ENCODE results near the gene MMP24OS. TPM values are rescaled to one million over a fixed set of nuclear protein-coding genes. Genes with fewer than 3 reads are reported as not detected.

MMP24OS gene
- total RNA-seq, 1 experiment from 2014 or later: 59.6 TPM

GRCh38 chr20:35263532-35264341 is 14.2 kb downstream of the MMP24OS start:
- no TSS peak for BruUV-seq (replicated peaks)
- Histone ChIP-seq H3K27me3 (ENCODE audit: insufficient read depth, low read length) (no peaks in the 10 kb centered on the region), H3K9me3 (ENCODE audit: control insufficient read depth in 1 of 2, insufficient read depth in 1 of 2, low read depth in 1 of 2, low read length in 2 of 2) (no peaks in the 10 kb centered on the region), H2AFZ (ENCODE audit: low read depth, low read length, poor library complexity, severe bottlenecking) (no peak overlapping the region), H3K4me3 (replicated peaks in 1 of 2; ENCODE audit: low read depth in 1 of 2, low read length in 2 of 2) (peak overlapping the region in 1 of 2 experiments; percentile 31; a peak in 2 of 4 replicates), H3K9me2 (ENCODE audit: insufficient read depth) (no peaks in the 10 kb centered on the region), H4K20me1 (ENCODE audit: insufficient read depth) (no peaks in the 10 kb centered on the region), H3K79me2 (ENCODE audit: insufficient read depth, low read length) (no peaks in the 10 kb centered on the region), H3K4me2 (ENCODE audit: low read length) (peak overlapping the region; percentile 74), H3K36me3 (ENCODE audit: control insufficient read depth in 1 of 2, insufficient read depth in 2 of 2, low read length in 2 of 2) (no peaks in the 10 kb centered on the region), H3K27ac (ENCODE audit: low read depth, low read length) (peak overlapping the region; percentile 74), H3K9ac (ENCODE audit: low read length) (peak overlapping the region; percentile 25), H3K4me1 (ENCODE audit: control insufficient read depth in 1 of 2, insufficient read depth in 2 of 2, low read length in 2 of 2) (peaks cover 23% of the 10 kb centered on the region in 2 experiments)
- ATAC-seq: peak; percentile 54
- intact Hi-C loops (cut with micrococcal nuclease): loop anchor here (1.0 to 10.0 kb wide), 2 partner anchors 118 to 389 kb away; partner anchors contain the start of genes ACSS2 and GGT7
- ChIA-PET CTCF (interaction anchor here (0.6 to 2.6 kb wide), 6 partner anchors 9 to 756 kb away, joined by 3 to 16 read pairs (median 3); partner anchors contain the start of gene EDEM2), RAD21 (ENCODE audit: low non-redundant PET in 1 of 2, low total read pairs in 2 of 2, uncharacterized antibody in 2 of 2, unreplicated experiment in 2 of 2) (interaction anchor here in 1 of 2 experiments (0.6 kb wide), 1 partner anchor 90 kb away, joined by 5 read pairs; no protein-coding TSS in a partner anchor), POLR2A (interaction anchor here (0.6 to 1.0 kb wide), 2 partner anchors 14 to 122 kb away, joined by 4 to 5 read pairs; partner anchors contain the start of gene MMP24OS)
- TF ChIP-seq ELF1 (IDR thresholded peaks at IDR 0.05; ENCODE audit: borderline replicate concordance, low read depth): no peak
- TF ChIP-seq FOSL1 (IDR thresholded peaks at IDR 0.05; ENCODE audit: low read depth): no peak
- TF ChIP-seq REST (IDR thresholded peaks at IDR 0.05; ENCODE audit: low read depth): no peak
- TF ChIP-seq YY1 (IDR thresholded peaks at IDR 0.05; ENCODE audit: extremely low read depth, insufficient replicate concordance, low read depth, low read length): no peak
- TF ChIP-seq EGR1 (IDR thresholded peaks at IDR 0.05; ENCODE audit: low read depth): no peak
- TF ChIP-seq EZH2phosphoT487 (IDR thresholded peaks at IDR 0.05; ENCODE audit: borderline replicate concordance): no peak
- no peak for TF ChIP-seq JUND (IDR thresholded peaks at IDR 0.05)
- TF ChIP-seq SRF (IDR thresholded peaks at IDR 0.05; ENCODE audit: low read depth): no peak
- no peak for TF ChIP-seq MAX (IDR thresholded peaks at IDR 0.05)
- no peak for TF ChIP-seq ZFX (IDR thresholded peaks at IDR 0.05)
- TF ChIP-seq ZBTB33 (IDR thresholded peaks at IDR 0.05; ENCODE audit: extremely low read depth, insufficient replicate concordance, low read length): no peak
- no peak for TF ChIP-seq ATF3 (IDR thresholded peaks at IDR 0.05)
- no peak for TF ChIP-seq POLR2A (IDR thresholded peaks at IDR 0.05; ENCODE audit: borderline replicate concordance, extremely low read depth, insufficient read depth, insufficient read length)
- TF ChIP-seq CEBPB (IDR thresholded peaks at IDR 0.05; ENCODE audit: low read depth): no peak
- DNase-seq (ENCODE audit: low read depth, low spot score): no peak

All from HCT116 (cell line).